Loucy (cell line): ENCODE results near the gene ACSF3.

Experiments used
- CTCF ChIP-seq: fragments of 200-600 bp; sonication (generic); conservative IDR thresholded peaks from 2 replicates; pipeline ENCODE4 v1.5.1; 2014; ENCODE audit warnings: mild to moderate bottlenecking, antibody characterized with exemption, low read length
- EZH2phosphoT487 ChIP-seq: fragments of 200-600 bp; IDR thresholded peaks from 2 replicates; pipeline ENCODE4 v1.6.1; 2018; ENCODE audit warnings: antibody characterized with exemption, mild to moderate bottlenecking, moderate library complexity, borderline replicate concordance

GRCh38 chr16:89166696-89167424 is 73.2 kb downstream of the ACSF3 start:
- TF ChIP-seq CTCF (no peak), EZH2phosphoT487 (no peak)
